ENCODE measurements around the gene METRN. TPM values are rescaled to one million over a fixed set of nuclear protein-coding genes. Genes with fewer than 3 reads are reported as not detected.

Gene METRN
- total and polyA plus RNA-seq, 2 experiments from 2014 or later = 21.6 to 98.1 TPM

- H3K27ac ChIP-seq = no peak within 1 kb of the TSS
- H3F3A ChIP-seq (ENCODE audit: insufficient read depth) = no peaks in the 10 kb centered on the region
- DNase-seq = peak; percentile 64
- H4K20me1 ChIP-seq (ENCODE audit: insufficient read depth) = no peaks in the 10 kb centered on the region
- no peaks in the 10 kb centered on the region for H3K36me3 ChIP-seq (ENCODE audit: low read depth)
- no peaks in the 10 kb centered on the region for H3K9me3 ChIP-seq (ENCODE audit: low read depth)
- no peak within 1 kb of the TSS for H2AFZ ChIP-seq
- H3K4me3 ChIP-seq = peak within 1 kb of the TSS; percentile 68
- H3K9me2 ChIP-seq (ENCODE audit: insufficient read depth) = no peaks in the 10 kb centered on the region
- in situ Hi-C loops (cut with MboI) = no loop called here
- no peaks in the 10 kb centered on the region for H3K4me1 ChIP-seq (ENCODE audit: insufficient read depth)
- H3K79me2 ChIP-seq (ENCODE audit: insufficient read depth) = peaks cover 2% of the 10 kb centered on the region
- no peaks in the 10 kb centered on the region for H3K27me3 ChIP-seq (replicated peaks; ENCODE audit: insufficient read depth)
- H3K4me2 ChIP-seq (ENCODE audit: unreplicated experiment) = peak within 1 kb of the TSS; percentile 79
- H3K9ac ChIP-seq = peak within 1 kb of the TSS; percentile 57; the same call in 1 of the 2 replicates
- TF ChIP-seq EZH2phosphoT487 (IDR thresholded peaks at IDR 0.05; ENCODE audit: insufficient read depth, low read depth) (no peak), EZH2 (IDR thresholded peaks at IDR 0.05; ENCODE audit: insufficient read depth, poor library complexity, severe bottlenecking) (no peak)
- 12 to 15% methylated on average over 39 to 50 of the region's 73 CpGs for WGBS, 2 experiments (ENCODE audit: low coverage in 1 of 2, low lambda C conversion rate in 2 of 2, missing lambda C conversion rate in 2 of 2)
Observed at GRCh38 chr16:674968-675883, 39.7 kb upstream of the METRN start, which contains the start of gene RHBDL1. RHBDL1 (plus strand) TSS chr16:675671; CDS start chr16:675791, 120 bp downstream.

DNA sequence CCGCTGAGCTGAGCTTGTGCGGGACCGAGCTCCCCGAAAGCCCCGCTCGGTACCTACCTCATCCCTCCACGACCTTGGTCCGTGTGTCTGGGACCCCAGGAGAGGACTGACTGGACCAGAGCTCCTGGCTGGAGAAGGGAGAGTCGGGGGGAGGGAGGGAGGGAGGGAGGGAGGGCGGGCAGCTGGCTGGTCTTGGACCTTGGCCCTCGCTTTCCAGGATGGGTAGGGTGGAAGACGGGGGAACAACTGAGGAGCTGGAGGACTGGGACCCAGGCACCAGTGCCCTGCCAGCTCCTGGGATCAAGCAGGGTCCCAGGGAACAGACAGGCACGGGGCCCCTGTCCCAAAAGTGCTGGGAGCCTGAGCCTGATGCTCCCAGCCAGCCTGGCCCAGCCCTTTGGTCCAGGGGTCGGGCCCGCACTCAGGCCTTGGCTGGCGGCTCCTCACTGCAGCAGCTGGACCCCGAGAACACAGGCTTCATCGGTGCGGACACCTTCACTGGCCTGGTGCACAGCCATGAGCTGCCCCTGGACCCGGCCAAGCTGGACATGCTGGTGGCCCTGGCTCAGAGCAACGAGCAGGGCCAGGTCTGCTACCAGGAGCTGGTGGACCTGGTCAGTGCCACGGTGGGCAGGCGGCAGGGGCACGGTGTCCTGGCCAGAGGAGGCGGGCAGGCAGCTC, 38.9 kb upstream of the METRN start:
- H3K4me1 ChIP-seq (ENCODE audit: insufficient read depth) = no peaks in the 10 kb centered on the region
- H3K27ac ChIP-seq = no peak overlapping the region
- peak overlapping the region; percentile 79 for H3K4me2 ChIP-seq (ENCODE audit: unreplicated experiment)

DNA sequence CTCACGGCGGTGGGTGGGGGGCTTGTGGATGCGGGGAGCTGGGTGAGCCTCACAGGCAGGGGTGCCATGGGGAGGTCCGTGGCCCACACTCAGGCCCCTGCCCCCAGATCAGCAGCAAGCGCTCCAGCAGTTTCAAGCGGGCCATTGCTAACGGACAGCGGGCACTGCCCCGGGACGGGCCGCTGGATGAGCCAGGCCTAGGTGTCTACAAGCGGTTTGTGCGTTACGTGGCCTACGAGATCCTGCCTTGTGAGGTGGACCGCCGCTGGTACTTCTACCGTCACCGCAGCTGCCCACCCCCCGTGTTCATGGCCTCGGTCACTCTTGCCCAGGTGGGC, 38.4 kb upstream of the METRN start:
- Histone ChIP-seq H3K9me3 (ENCODE audit: low read depth) (no peaks in the 10 kb centered on the region), H3K4me2 (ENCODE audit: unreplicated experiment) (no peak overlapping the region), H4K20me1 (ENCODE audit: insufficient read depth) (no peaks in the 10 kb centered on the region), H3K9me2 (ENCODE audit: insufficient read depth) (no peaks in the 10 kb centered on the region), H3K36me3 (ENCODE audit: low read depth) (no peaks in the 10 kb centered on the region), H3K27me3 (replicated peaks; ENCODE audit: insufficient read depth) (no peaks in the 10 kb centered on the region), H3F3A (ENCODE audit: insufficient read depth) (0 out of 2 replicates have a peak, but pooled peaks cover 3% of the 10 kb centered on the region), H3K27ac (no peak overlapping the region), H3K9ac (no peak overlapping the region), H3K4me3 (no peak overlapping the region), H2AFZ (no peak overlapping the region), H3K79me2 (ENCODE audit: insufficient read depth) (peaks cover 9% of the 10 kb centered on the region), H3K4me1 (ENCODE audit: insufficient read depth) (peaks cover 3% of the 10 kb centered on the region)
- WGBS, 2 experiments (ENCODE audit: low coverage in 1 of 2, low lambda C conversion rate in 2 of 2, missing lambda C conversion rate in 2 of 2) = 90 to 91% methylated on average over 20 to 21 of the region's 21 CpGs
- no peak for TF ChIP-seq EZH2phosphoT487 (IDR thresholded peaks at IDR 0.05; ENCODE audit: insufficient read depth, low read depth)
- DNase-seq = no peak
- in situ Hi-C loops (cut with MboI) = no loop called here

More for the DNA sequence above, 38.9 kb upstream of the METRN start:
- 0 out of 2 replicates have a peak overlapping the region, but pooled peaks have one; percentile 57 for H3K9ac ChIP-seq
- no peaks in the 10 kb centered on the region for H3K27me3 ChIP-seq (replicated peaks; ENCODE audit: insufficient read depth)
- H2AFZ ChIP-seq = no peak overlapping the region
- peaks cover 4% of the 10 kb centered on the region for H3K79me2 ChIP-seq (ENCODE audit: insufficient read depth)
- in situ Hi-C loops (cut with MboI) = no loop called here
- TF ChIP-seq EZH2phosphoT487 (IDR thresholded peaks at IDR 0.05; ENCODE audit: insufficient read depth, low read depth) (no peak), EZH2 (IDR thresholded peaks at IDR 0.05; ENCODE audit: insufficient read depth, poor library complexity, severe bottlenecking) (no peak)
- H4K20me1 ChIP-seq (ENCODE audit: insufficient read depth) = no peaks in the 10 kb centered on the region
- H3K4me3 ChIP-seq = peak overlapping the region; percentile 68
- DNase-seq = no peak
- H3K9me2 ChIP-seq (ENCODE audit: insufficient read depth) = no peaks in the 10 kb centered on the region
- no peaks in the 10 kb centered on the region for H3K9me3 ChIP-seq (ENCODE audit: low read depth)
- H3K36me3 ChIP-seq (ENCODE audit: low read depth) = no peaks in the 10 kb centered on the region
- 41 to 43% methylated on average over 20 to 23 of the region's 25 CpGs for WGBS, 2 experiments (ENCODE audit: low coverage in 1 of 2, low lambda C conversion rate in 2 of 2, missing lambda C conversion rate in 2 of 2)
- no peaks in the 10 kb centered on the region for H3F3A ChIP-seq (ENCODE audit: insufficient read depth)

DNA sequence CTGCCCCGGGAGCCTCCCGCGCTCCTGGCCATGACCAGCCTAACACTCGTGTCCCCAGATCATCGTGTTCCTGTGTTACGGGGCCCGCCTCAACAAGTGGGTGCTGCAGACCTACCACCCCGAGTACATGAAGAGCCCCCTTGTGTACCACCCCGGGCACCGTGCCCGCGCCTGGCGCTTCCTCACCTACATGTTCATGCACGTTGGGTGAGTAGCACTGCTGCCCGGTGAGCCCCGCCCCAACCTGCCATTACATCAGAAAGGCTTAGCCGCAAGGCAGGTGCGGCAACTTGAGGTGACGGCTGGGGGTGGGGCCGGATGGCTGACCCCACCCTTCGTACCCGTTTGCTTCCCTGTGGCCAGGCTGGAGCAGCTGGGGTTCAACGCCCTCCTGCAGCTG, 38.0 kb upstream of the METRN start:
- Histone ChIP-seq H3K9me3 (ENCODE audit: low read depth) (no peaks in the 10 kb centered on the region), H3K27me3 (replicated peaks; ENCODE audit: insufficient read depth) (no peaks in the 10 kb centered on the region), H3K4me2 (ENCODE audit: unreplicated experiment) (no peak overlapping the region), H3K9ac (no peak overlapping the region), H2AFZ (no peak overlapping the region), H3K4me3 (no peak overlapping the region), H4K20me1 (ENCODE audit: insufficient read depth) (no peaks in the 10 kb centered on the region), H3K36me3 (ENCODE audit: low read depth) (peaks cover 3% of the 10 kb centered on the region; the same call in 1 of the 2 replicates), H3F3A (ENCODE audit: insufficient read depth) (peaks cover 7% of the 10 kb centered on the region; the same call in 1 of the 2 replicates), H3K79me2 (ENCODE audit: insufficient read depth) (peaks cover 13% of the 10 kb centered on the region), H3K9me2 (ENCODE audit: insufficient read depth) (no peaks in the 10 kb centered on the region), H3K27ac (no peak overlapping the region), H3K4me1 (ENCODE audit: insufficient read depth) (peaks cover 7% of the 10 kb centered on the region)
- DNase-seq = no peak
- TF ChIP-seq EZH2phosphoT487 (IDR thresholded peaks at IDR 0.05; ENCODE audit: insufficient read depth, low read depth) (no peak), EZH2 (IDR thresholded peaks at IDR 0.05; ENCODE audit: insufficient read depth, poor library complexity, severe bottlenecking) (no peak)
- in situ Hi-C loops (cut with MboI) = no loop called here
- WGBS, 2 experiments (ENCODE audit: low coverage in 1 of 2, low lambda C conversion rate in 2 of 2, missing lambda C conversion rate in 2 of 2) = 74 to 83% methylated on average over 23 of the region's 23 CpGs
